GM03348 (cell line): Measurements from ENCODE around the gene PTPRT.

Experiments
- DNase-seq: peaks from one replicate; pipeline ENCODE4 v3.0.0; 2012; ENCODE audit warnings: low spot score

Gene PTPRT

DNA sequence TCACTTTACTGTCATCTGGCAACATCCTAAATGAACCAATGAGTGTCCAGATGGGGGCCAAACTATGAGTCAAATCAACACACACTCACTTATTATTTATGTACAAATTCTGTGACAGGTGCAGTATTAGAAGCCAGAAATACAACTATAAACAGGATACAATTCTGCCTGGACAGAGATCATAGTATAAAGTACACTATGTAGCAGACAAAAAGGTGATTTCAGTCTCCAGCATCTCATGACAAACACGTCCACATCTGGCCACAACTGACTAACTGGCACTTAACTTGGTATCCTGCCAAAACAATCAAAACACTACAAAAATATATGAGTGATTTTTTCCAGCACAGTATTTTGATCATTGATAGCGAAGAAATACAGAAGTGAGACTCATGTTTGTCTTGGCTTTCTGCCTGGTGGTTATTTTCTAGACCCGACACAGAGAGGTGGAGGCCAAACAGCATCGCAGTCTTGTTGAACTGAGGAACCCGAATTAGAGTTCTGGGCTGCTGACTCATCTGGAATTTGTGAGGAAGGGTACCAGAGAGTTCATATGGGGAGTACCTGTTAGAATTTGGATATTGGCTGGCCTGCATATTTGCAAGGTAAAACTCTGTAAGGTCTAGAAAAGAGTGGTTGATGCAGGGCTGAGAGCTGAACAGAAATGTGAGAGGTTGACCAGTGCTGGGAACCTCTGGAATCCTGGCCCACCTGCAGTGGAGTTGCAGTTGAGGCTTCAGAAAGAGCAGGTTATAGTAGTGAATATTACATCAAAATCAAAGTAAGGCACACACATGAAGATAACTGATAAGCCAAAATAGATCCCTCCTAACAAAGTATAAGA, 475.2 kb downstream of the PTPRT start:
- DNase-seq = no peak

DNA sequence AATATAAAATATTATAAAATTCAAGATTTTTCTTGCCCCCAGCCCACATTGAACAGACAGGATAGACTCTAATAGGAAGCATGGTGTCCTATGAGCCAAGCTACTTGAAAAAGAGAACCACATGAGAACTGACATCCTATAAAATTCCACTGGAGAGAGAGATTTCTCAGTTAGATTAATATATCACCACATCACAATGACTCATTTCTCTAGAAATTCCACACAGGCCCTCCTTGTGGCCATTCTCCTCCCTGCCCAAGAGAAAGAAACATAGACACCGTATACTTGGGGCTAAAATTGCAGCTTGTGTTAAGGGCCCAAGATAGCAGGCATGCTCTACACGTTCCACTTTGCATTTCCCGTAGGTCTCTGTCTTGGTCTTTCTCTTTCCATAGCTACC, 481.4 kb downstream of the PTPRT start:
- DNase-seq = no peak

DNA sequence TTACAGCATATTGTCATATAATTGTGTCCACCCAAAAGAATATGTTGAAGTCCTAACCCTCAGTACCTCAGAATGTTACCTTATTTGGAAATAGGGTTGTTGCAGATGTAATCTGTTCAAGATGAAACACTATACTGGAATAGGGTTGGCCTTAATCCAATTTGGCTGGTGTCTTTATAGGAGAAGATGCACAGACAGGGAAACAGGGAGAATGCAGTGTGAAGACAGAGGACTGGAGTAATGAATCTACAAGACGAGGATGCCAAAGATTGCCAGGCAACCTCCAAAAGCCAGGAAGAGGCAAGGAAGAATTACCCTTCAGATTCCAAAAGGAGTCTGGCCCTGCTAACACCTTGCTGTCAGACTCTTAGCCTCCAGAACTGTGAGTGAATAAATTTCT, 482.9 kb downstream of the PTPRT start:
- DNase-seq = no peak

DNA sequence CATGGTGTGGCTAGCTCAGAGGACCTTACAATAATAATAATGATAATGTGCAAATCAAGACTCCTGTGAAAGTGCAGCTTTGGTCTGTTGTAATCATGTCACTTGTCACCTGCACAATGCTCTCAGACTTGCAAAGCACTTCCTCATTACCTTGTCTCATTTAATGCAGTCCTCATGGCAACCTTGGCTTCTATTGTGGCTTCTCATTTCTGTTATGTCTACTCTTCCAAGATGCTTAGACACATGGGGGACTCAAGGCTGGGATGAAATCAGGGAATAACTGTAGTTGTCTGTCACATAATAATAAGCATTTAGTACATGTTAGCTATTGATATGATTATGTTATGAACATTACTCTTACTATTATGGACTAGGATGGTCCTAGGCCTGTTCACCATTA, 484.2 kb downstream of the PTPRT start:
- DNase-seq = no peak

DNA sequence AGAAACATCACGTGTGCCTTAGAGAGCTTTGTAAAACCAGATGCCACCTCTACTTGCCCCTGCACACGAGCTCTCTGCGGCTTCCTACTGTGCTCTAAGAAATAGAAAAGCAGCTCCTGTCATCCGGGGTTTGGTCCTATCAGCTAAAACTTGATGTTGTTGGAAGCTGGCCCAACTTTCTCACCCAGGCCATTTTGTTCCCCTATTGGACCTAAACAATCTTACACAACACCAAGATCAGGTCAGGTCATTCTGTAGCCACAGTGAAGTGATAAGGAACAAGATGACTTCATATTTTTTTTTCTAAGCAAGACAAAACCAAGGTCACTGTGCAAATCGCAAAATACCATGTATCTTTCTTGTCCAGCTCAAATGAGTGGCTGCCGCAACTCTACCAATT, 486.0 kb downstream of the PTPRT start:
- no peak for DNase-seq

DNA sequence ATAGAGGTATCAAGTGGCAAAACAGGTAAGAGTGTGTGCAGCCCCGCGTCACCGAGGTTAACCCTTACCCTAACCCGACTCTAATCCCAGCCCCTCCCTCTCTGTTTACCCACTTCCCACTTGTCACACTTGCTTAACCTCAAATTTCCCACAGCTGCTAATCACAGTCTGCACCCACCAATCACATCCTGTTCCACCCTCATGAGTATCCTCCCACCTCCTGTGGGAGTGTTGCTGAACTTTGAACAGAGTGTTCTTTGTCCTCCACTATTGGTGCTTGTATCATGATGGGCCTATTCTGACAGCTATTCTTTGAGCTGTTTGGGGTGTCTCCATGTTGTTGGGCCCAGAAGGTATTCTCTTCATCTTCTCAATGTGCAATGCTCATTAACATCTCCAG, 487.8 kb downstream of the PTPRT start:
- no peak for DNase-seq

DNA sequence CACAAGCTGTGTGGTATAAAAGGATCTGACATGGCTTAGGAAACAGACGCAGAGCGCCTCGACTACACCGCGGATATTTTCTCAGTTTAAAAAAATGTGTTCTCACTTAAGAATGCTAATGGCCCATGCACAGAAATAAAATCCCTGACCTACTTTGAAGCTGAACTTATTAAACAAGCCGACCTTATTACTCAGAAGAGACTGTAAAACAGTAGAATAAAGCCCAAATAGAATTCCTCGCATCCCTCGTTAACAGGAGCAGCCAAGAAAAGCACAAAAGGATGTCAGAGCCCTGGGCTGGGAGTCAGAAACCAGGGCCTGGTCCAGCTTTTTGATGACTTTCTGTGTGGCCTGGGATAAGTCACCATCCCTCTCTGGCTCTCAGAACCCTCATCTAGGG, 489.3 kb downstream of the PTPRT start:
- DNase-seq = no peak

DNA sequence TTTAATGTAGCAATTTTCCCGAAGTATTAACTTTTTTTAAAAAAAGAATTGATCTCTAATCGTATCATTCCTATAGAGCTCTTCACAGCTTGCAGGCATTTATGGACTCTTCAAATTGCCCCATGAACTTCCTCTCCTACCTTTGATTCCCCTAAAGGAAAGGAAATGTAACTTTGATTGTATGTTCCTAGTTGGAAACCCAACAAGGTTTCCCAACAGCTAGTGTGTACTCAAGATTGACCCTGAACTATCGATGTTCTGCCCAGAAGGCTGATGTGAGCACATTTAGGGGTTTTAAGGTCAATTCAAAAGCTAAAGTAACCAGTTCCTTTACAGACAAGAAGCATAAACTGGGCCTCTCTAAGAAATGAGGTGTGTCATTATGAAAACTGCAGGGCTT, 491.7 kb downstream of the PTPRT start:
- DNase-seq = no peak

DNA sequence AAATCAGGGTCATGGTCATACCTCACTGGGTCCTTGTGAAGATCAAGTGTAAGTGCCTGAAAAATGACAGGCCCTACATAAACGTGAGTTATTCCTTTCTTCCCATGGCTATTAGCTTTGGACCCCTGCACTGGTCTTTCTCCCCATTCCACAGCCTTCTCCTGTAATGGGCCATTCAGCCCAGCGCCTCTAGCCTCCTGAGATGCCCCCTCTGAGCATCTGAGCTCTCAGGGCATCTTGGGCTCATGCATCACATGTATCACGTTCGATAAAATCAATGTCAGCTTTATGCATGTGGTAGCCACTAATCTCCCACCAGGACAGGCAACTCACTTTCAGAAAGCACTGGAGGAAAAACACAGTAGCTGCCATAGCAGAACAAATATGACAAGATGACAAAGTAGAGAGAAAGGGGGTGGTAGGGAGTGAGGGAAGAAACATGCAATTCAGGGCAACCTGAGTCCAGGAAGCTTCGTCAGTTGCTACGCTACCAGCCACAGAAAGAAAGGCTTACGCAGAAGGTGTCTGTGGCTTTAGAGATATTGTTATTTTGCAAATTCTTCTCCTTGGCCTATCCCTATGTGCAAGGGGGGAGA, 498.8 kb downstream of the PTPRT start:
- DNase-seq = no peak

DNA sequence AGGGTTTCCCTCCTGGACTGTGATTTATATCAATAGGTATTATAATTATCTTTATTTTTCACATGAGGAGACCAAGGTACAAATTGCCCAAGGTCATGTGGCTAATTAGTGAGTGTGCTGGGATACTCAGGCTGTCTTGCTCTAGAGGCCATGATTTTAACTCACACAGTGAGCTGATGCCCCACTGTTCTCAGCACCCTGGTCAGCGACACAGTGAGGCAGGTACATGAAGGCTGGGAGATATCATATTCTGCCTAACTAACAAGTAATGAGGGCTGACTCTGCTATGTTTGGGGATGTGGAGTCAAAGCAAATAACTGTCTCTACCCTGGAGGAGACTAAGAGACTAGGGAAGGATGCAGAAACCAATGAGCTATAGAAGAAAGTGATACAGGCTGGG, 501.1 kb downstream of the PTPRT start:
- DNase-seq = no peak

DNA sequence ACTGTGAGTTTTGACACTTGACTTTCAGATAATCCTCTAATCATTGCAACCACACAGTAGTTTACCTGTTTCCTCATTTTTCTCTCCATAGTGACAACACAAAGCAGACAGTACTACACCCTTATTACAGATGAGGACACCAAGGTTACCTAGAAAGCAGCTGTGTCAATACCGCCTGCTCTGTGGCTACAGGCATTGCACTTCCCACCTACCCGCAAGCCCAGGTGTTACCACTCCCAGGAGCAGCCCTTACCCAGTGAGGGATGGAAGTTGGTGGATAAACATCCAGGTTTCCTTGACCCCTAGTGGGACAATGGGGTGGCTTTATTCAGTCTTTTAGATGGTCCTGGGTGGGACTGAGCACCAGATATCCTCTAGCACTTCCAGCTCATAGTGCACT, 503.6 kb downstream of the PTPRT start:
- DNase-seq = no peak

DNA sequence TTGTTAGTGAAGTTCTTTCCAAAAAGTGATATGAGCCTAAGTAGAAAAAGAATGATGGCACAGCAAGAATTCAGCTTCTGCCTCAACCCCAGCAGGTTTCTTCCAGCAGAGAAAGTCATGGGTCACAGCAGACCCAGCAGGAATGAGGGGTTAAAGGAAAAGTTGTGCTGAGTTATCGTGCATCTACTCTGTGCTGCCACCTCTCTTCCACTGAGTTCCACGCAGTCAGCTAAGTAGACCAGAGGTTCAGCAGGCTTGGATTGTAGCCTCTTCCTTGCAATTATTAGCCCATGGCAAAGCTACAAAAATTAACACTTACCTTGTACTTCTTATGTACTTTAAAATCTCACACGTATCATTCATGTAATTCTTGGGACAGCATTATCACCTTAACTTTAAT, 510.8 kb downstream of the PTPRT start:
- no peak for DNase-seq

DNA sequence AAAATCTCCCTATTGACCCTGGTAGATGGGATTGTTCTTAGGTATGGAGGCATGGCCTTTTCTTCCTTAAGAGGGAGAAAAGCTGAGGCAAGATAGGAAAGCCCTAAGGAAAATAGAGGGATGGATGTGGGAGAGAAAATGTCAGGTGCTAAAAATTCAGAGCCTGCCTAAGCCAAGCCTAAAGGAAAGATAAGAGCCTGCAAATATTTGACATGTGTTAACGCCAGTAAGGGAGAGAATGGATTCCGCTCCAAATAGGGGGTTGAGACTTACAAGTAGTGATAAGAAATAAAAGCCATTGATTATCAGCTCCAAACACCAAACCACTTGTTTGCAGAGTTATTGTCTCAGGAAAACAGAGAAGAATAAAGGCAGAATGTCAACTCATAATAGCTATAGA, 533.6 kb downstream of the PTPRT start:
- no peak for DNase-seq

DNA sequence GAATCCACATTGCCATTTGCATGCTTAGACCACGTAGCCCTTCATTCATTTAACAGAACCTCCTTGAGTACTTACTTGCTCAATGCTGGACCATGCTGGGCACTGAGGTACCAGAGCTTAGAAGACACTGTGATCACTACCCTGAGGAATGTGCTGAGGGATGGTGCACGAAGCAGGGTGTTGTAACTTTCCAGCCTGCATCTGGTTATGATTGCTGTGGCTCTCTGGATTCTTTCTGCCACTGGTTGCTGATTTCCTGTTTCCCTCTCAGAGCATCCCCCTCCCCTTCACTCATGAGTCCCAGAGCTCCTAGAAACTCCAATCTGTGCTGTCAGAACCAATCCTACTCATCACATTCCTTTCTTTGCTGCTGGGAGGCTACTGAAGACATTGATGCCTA, 537.4 kb downstream of the PTPRT start:
- DNase-seq = no peak

DNA sequence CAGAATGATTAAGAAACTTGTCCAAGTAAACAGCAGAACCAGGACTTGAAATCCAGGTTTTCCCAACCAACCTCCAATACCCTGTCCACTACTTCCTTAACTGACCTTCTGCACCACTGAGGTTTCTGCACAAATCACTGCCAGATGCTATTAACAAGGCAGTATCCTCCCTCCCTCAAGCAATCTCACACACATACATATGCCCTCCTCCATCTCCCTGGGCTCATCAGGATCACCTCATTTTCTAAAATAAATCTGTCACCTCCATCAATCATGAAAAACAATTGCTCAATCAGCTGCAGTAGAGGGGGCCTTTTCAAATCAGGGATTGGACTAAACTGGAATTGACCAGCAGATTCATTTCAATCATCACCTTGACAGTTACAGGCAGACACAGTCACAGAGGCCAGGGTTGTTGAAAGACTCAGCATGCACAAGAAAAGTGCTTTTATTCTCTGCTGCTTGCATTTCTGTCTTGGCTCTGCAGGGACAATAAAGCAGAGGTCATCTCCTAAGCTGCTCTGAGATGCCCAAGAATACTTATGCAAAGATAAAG, 539.4 kb downstream of the PTPRT start:
- DNase-seq = no peak

DNA sequence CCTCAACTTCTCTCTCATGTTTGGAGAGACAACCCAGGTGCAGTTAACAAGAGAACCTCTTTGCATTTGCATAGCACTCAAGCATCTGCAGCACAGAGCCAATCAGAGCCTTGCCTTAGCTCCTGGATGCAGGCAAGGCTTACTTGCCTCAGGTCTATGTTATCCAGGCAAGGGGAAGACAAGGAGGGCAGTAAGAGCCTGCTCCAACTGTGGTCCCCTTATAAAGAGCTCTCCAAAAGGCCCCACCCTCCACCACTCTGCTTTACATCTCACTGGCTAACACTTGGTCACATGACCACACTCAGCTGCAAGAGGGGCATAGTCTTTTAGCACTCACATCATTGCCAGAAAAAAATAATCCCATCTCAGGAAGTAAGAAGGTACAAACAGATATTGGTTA, 540.0 kb downstream of the PTPRT start:
- no peak for DNase-seq

DNA sequence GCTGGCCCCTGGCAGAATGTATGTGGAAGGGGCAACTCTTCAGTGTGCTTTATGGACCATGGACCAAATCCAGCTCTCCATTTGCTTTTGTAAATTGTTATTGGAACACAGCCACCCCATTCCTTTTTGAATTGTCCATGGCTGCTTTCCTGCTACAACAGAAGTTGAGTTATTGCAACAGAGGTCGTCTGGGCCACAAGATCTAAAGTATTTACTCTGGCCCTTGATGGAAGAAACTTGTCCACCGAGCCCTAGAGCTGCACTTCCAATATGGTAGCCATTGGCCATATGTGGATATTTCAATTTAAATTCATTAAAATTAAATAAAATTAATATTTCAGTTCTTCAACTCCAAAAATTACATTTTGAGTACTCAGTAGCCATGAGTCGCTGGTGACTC, 543.5 kb downstream of the PTPRT start:
- no peak for DNase-seq

DNA sequence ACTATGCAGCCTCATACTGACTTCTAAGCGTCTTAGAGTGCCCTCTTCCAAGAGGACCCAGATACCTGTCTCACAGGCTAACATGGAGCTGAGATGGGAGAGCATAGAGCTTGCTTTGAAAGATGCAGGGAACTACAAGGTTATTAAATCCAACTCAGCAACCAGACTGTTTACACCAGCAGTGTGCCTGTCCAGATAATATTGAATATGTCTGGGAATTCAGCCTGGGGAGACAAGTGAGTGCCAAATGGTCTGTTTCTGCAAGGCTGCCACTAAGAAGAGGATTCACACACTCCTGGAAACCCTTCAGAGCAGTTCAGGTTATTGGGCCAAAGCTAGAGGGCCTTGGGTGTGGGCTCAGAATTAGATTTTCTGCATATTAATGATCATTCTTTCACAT, 547.8 kb downstream of the PTPRT start:
- no peak for DNase-seq

DNA sequence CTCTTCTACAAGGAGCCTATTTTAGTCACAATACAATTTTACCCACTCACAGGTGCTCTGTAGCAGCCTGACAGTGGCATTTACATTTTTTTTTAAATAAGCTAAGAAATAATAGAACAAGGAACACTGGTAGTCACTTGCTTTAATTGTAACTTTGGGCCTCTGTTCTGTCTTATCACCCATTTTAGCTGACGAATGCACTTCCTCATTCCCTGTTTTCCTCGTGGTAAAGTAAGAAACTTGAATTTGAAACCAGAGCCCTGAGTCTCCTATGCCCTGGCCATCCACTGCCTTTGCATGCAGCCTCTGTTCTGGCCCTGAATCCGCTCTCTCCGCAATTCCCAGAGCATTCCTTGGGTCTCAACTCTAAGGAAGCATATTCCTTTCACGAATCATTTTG, 550.6 kb downstream of the PTPRT start:
- DNase-seq = no peak

DNA sequence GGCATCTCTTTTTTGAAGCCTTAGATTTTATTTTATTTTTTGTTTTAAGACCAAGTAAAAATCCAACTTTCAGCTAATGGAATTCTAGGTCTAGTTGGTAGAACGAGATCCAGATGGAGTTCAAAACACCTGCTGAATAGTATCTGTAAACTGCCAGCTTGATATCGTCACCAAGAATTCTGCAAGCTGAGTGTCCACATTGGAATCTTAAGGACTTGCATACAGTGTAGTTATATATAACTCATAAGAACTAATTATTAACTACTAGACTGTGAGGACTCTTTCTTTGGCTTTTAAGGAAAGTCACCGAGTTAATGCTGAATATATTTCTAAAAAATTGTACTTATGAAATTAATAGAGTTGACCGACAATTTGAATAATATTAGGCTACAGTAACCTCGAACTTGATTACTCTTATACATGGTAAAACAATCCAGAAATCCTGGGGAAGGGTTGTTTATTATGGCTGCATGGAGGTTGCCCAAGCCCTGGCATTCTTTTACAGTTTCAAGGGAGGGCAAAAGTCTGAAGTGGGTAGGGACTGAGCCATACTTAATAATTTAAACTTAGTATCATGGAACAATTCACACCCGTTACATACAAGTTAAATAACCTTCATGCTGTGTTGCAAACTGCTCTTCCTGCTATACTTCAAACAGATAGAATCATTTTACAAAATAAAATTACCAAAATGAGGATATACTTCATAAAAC, 553.9 kb downstream of the PTPRT start:
- DNase-seq = no peak

DNA sequence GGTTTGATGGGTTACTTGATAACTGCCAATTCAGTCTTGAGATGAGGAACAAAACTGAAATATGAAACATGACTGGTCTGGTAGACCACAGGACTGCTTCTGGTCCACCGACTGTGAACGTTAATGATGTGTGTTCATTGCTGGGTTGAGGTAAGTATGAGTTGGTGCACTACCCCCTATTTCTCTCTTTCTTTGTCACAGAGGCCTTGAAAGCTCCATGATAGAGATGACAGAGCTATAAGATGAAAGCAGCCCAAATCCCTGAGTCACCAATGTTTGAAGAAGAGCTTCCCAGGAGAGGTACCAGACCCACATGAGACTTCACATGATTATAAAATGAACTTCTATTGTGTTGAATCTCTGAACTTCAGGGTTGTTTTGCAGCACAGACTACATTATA, 555.5 kb downstream of the PTPRT start:
- no peak for DNase-seq

DNA sequence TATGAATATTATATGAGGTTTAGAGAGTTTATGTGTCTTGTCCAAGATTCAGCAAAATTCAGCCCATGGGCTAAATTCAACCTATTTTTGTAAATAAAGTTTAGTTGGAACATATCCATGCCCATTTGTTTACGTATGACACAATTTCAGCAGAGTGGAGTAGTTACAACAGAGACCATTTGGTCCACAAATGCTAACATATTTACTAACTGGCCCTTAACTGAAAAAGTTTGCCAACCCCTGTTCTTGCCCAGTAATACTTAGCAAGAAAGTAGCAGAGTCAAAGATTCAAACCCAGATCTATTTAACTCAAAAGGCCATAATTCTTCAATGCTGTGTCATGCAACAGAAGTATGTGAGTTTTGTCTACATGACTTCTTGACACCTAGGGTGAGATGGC, 561.0 kb downstream of the PTPRT start:
- DNase-seq = no peak

DNA sequence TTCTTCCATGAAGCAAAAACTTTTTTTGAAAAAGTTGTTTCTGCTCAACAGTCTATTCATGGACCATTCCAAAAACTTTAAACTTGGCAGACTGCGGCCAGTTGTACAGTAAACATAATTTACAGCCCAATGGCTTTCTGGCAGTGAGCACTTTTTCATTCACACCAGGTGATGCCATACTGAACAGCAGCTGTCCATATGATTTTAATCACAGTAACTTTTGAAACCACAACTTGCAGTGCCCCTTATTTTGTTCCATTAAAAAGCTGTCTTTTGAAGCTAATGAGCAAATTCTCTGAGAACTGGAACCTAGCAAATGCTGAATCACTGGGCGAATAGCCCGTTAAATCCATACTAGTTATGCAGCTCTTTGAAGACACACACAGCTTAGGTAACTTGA, 576.6 kb downstream of the PTPRT start:
- DNase-seq = no peak
